ENCODE measurements around the gene CDX2. TPM values are rescaled to one million over a fixed set of nuclear protein-coding genes. Genes with fewer than 3 reads are reported as not detected.

CDX2 gene
- total RNA-seq, 4 donors from 2014 or later, result not detected

GRCh38 chr13:27925220-27925991, 43.7 kb downstream of the CDX2 start:
- H3K4me3 ChIP-seq (replicated peaks in 1 of 3), result no peak overlapping the region
- H3K27me3 ChIP-seq, result peaks cover 51% of the 10 kb centered on the region
- H3K4me1 ChIP-seq, result peaks cover 5 to 15% of the 10 kb centered on the region in 2 donors
- no peak overlapping the region for H3K27ac ChIP-seq
- no peaks in the 10 kb centered on the region for H3K36me3 ChIP-seq
- intact Hi-C loops (cut with DNase I), result no loop called here
- TF ChIP-seq POLR2A (IDR thresholded peaks at IDR 0.05) (no peak), CTCF (IDR thresholded peaks at IDR 0.05) (no peak)
- WGBS, 2 donors, result 17 to 22% methylated on average over 9 of the region's 9 CpGs
- no peaks in the 10 kb centered on the region for H3K9me3 ChIP-seq
- no peak for DNase-seq

GRCh38 chr13:27924529-27925141, 44.5 kb downstream of the CDX2 start:
- Histone ChIP-seq H3K27me3 (peaks cover 50% of the 10 kb centered on the region), H3K4me3 (replicated peaks in 1 of 3) (no peak overlapping the region), H3K4me1 (peaks cover 13 to 23% of the 10 kb centered on the region in 2 donors), H3K9me3 (no peaks in the 10 kb centered on the region), H3K36me3 (no peaks in the 10 kb centered on the region), H3K27ac (no peak overlapping the region)
- TF ChIP-seq CTCF (IDR thresholded peaks at IDR 0.05), result no peak
- TF ChIP-seq POLR2A (IDR thresholded peaks at IDR 0.05), result no peak
- DNase-seq, result no peak
- 5 to 6% methylated on average over 12 to 16 of the region's 46 CpGs for WGBS, 2 donors
- intact Hi-C loops (cut with DNase I), result no loop called here

GRCh38 chr13:27923794-27924528, 45.2 kb downstream of the CDX2 start:
- H3K27me3 ChIP-seq, result peaks cover 50% of the 10 kb centered on the region
- H3K4me1 ChIP-seq, result peaks cover 13 to 24% of the 10 kb centered on the region in 2 donors
- H3K9me3 ChIP-seq, result no peaks in the 10 kb centered on the region
- WGBS, 2 donors, result 7 to 12% methylated on average over 13 to 31 of the region's 48 CpGs
- H3K4me3 ChIP-seq (replicated peaks in 1 of 3), result no peak overlapping the region
- no peak overlapping the region for H3K27ac ChIP-seq
- intact Hi-C loops (cut with DNase I), result no loop called here
- no peak for DNase-seq
- TF ChIP-seq CTCF (IDR thresholded peaks at IDR 0.05) (no peak), POLR2A (IDR thresholded peaks at IDR 0.05) (no peak)
- H3K36me3 ChIP-seq, result no peaks in the 10 kb centered on the region

GRCh38 chr13:27922883-27923612, 46.1 kb downstream of the CDX2 start:
- intact Hi-C loops (cut with DNase I), result no loop called here
- Histone ChIP-seq H3K27me3 (peaks cover 54% of the 10 kb centered on the region), H3K4me1 (peaks cover 13 to 24% of the 10 kb centered on the region in 2 donors), H3K27ac (no peak overlapping the region), H3K36me3 (no peaks in the 10 kb centered on the region), H3K9me3 (no peaks in the 10 kb centered on the region), H3K4me3 (replicated peaks in 1 of 3) (no peak overlapping the region)
- TF ChIP-seq POLR2A (IDR thresholded peaks at IDR 0.05), result no peak
- no peak for TF ChIP-seq CTCF (IDR thresholded peaks at IDR 0.05)
- no peak for DNase-seq
- WGBS, 2 donors, result 7 to 9% methylated on average over 19 to 21 of the region's 24 CpGs

All from thyroid gland (tissue), 4 donors.